ENCODE data around the gene TLE5.

GRCh38 chr19:3062165-3063105 is at the start of gene TLE5:
- no peak for TF ChIP-seq CTCF (IDR thresholded peaks at IDR 0.05)
- TF ChIP-seq POLR2A (IDR thresholded peaks at IDR 0.05), result no peak
